Breast epithelium (tissue), 3 donors: Measurements from ENCODE around the gene SLC25A46.

Experiments used
- CTCF ChIP-seq, 3 donors: fragments of 450-650 bp; IDR thresholded peaks; one replicate each; pipeline ENCODE4 v1.5.1; 2016 to 2017; ENCODE audit warnings: antibody characterized with exemption in 3 of 3, mild to moderate bottlenecking in 3 of 3, moderate library complexity in 3 of 3
- POLR2AphosphoS5 ChIP-seq, 3 donors: sonication (generic); formaldehyde crosslinking; IDR thresholded peaks; one replicate each; pipeline ENCODE4 v1.6.1; 2017; ENCODE audit warnings: antibody characterized with exemption in 3 of 3

- TF ChIP-seq CTCF (IDR thresholded peaks at IDR 0.05) (no peak), POLR2AphosphoS5 (IDR thresholded peaks at IDR 0.05) (no peak)
Observed at GRCh38 chr5:110736753-110737152, 2.1 kb upstream of the SLC25A46 start.
